ENCODE measurements around the gene TLL2. TPM values are rescaled to one million over a fixed set of nuclear protein-coding genes. Genes with fewer than 3 reads are reported as not detected.

The TLL2 gene
- total RNA-seq, 1 experiment from 2014 or later: 0.11 TPM

- DNase-seq (ENCODE audit: low spot score): peak; percentile 69
- intact Hi-C loops (cut with micrococcal nuclease; ENCODE audit: unreplicated experiment): loop anchor here (10.0 kb wide), 1 partner anchor 274 kb away; no protein-coding TSS in a partner anchor
- TF ChIP-seq CTCF (conservative IDR thresholded peaks at IDR 0.05; ENCODE audit: low read depth, low read length) (peak; percentile 88), EZH2 (IDR thresholded peaks at IDR 0.05; ENCODE audit: borderline replicate concordance, low read depth, low read length, poor library complexity, severe bottlenecking) (no peak)
- H3K9me3 ChIP-seq (ENCODE audit: low read depth, low read length, poor library complexity, severe bottlenecking): no peaks in the 10 kb centered on the region
- no peaks in the 10 kb centered on the region for H3K27me3 ChIP-seq (replicated peaks; ENCODE audit: insufficient read depth, low read depth, low read length, poor library complexity)
- no peaks in the 10 kb centered on the region for H3K4me1 ChIP-seq (ENCODE audit: insufficient read depth, low read length, poor library complexity, severe bottlenecking)
- ChIA-PET POLR2A (ENCODE audit: low non-redundant PET) (no interaction called here), CTCF (interaction anchor here (0.6 to 1.5 kb wide), 4 partner anchors 141 to 1410 kb away, joined by 3 to 7 read pairs (median 5); partner anchors contain the start of gene TLL2)
- H3K4me3 ChIP-seq (ENCODE audit: low read depth, low read length, poor library complexity, severe bottlenecking): no peak overlapping the region
- BruUV-seq (replicated peaks): no TSS peak
- H3K36me3 ChIP-seq (ENCODE audit: insufficient read depth, low read length, poor library complexity, severe bottlenecking): no peaks in the 10 kb centered on the region
- H3K27ac ChIP-seq (ENCODE audit: low read depth, low read length, poor library complexity, severe bottlenecking): no peak overlapping the region
These were observed 143.1 kb downstream of the TLL2 start for GRCh38 chr10:96370584-96371157.

- ChIA-PET CTCF (interaction anchor here (1.0 to 1.5 kb wide), 2 partner anchors 141 to 656 kb away, joined by 4 to 7 read pairs; no protein-coding TSS in a partner anchor), POLR2A (ENCODE audit: low non-redundant PET) (no interaction called here)
- no peak for DNase-seq (ENCODE audit: low spot score)
- H3K27me3 ChIP-seq (replicated peaks; ENCODE audit: insufficient read depth, low read depth, low read length, poor library complexity): no peaks in the 10 kb centered on the region
- H3K4me3 ChIP-seq (ENCODE audit: low read depth, low read length, poor library complexity, severe bottlenecking): no peak overlapping the region
- H3K36me3 ChIP-seq (ENCODE audit: insufficient read depth, low read length, poor library complexity, severe bottlenecking): no peaks in the 10 kb centered on the region
- no peaks in the 10 kb centered on the region for H3K9me3 ChIP-seq (ENCODE audit: low read depth, low read length, poor library complexity, severe bottlenecking)
- BruUV-seq (replicated peaks): no TSS peak
- intact Hi-C loops (cut with micrococcal nuclease; ENCODE audit: unreplicated experiment): loop anchor here (10.0 kb wide), 1 partner anchor 275 kb away; no protein-coding TSS in a partner anchor
- no peaks in the 10 kb centered on the region for H3K4me1 ChIP-seq (ENCODE audit: insufficient read depth, low read length, poor library complexity, severe bottlenecking)
- H3K27ac ChIP-seq (ENCODE audit: low read depth, low read length, poor library complexity, severe bottlenecking): no peak overlapping the region
- TF ChIP-seq EZH2 (IDR thresholded peaks at IDR 0.05; ENCODE audit: borderline replicate concordance, low read depth, low read length, poor library complexity, severe bottlenecking) (no peak), CTCF (conservative IDR thresholded peaks at IDR 0.05; ENCODE audit: low read depth, low read length) (no peak)
These were observed 143.7 kb downstream of the TLL2 start for GRCh38 chr10:96369890-96370583.

- Histone ChIP-seq H3K27ac (ENCODE audit: low read depth, low read length, poor library complexity, severe bottlenecking) (no peak overlapping the region), H3K9me3 (ENCODE audit: low read depth, low read length, poor library complexity, severe bottlenecking) (no peaks in the 10 kb centered on the region), H3K36me3 (ENCODE audit: insufficient read depth, low read length, poor library complexity, severe bottlenecking) (no peaks in the 10 kb centered on the region), H3K4me1 (ENCODE audit: insufficient read depth, low read length, poor library complexity, severe bottlenecking) (no peaks in the 10 kb centered on the region), H3K27me3 (replicated peaks; ENCODE audit: insufficient read depth, low read depth, low read length, poor library complexity) (no peaks in the 10 kb centered on the region), H3K4me3 (ENCODE audit: low read depth, low read length, poor library complexity, severe bottlenecking) (no peak overlapping the region)
- TF ChIP-seq CTCF (conservative IDR thresholded peaks at IDR 0.05; ENCODE audit: low read depth, low read length) (no peak), EZH2 (IDR thresholded peaks at IDR 0.05; ENCODE audit: borderline replicate concordance, low read depth, low read length, poor library complexity, severe bottlenecking) (no peak)
- no peak for DNase-seq (ENCODE audit: low spot score)
- ChIA-PET POLR2A (ENCODE audit: low non-redundant PET) (no interaction called here), CTCF (no interaction called here)
- intact Hi-C loops (cut with micrococcal nuclease; ENCODE audit: unreplicated experiment): no loop called here
- no TSS peak for BruUV-seq (replicated peaks)
These were observed 144.8 kb downstream of the TLL2 start for GRCh38 chr10:96368971-96369370.
